HG02943 (cell line): ENCODE results near the gene EGFL6.

Source experiments
- ATAC-seq: cut with Tn5 transposase; IDR thresholded peaks from one replicate; pipeline ENCODE4 v1.9.1; 2021; ENCODE audit warnings: mild to moderate bottlenecking, low read depth, moderate library complexity; ENCODE audit not compliant: unreplicated experiment

EGFL6 gene

DNA sequence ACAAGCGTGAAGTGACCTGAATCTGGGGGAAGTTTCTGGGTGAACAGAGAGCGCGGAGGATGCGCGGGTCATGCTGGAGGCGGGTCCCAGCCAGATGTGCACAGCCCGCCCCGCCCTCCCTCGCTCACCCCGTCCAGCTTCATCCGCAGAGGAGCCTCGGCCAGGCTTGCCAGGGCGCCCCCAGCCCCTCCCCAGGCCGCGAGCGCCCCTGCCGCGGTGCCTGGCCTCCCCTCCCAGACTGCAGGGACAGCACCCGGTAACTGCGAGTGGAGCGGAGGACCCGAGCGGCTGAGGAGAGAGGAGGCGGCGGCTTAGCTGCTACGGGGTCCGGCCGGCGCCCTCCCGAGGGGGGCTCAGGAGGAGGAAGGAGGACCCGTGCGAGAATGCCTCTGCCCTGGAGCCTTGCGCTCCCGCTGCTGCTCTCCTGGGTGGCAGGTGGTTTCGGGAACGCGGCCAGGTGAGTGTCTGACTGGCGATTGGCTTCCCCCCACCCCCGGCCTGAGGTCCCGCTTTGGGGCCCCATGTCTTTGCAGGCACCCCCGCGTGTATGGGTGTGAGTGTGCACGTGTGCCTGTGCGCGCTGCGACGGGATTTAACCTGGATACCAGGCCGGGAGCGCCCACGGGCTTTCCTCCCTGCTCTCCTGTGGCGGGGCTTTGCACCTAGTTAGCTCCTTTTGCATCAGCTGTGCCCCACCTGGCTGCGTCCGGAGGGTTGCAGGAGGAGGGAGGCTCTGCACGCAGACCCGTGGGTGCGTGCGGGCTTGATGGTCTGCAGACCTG lies at the start of gene EGFL6:
EGFL6 (plus strand) TSS at position 123 of the 782 bp plus-strand sequence; CDS start at position 384, 261 bp downstream.
- no peak for ATAC-seq

DNA sequence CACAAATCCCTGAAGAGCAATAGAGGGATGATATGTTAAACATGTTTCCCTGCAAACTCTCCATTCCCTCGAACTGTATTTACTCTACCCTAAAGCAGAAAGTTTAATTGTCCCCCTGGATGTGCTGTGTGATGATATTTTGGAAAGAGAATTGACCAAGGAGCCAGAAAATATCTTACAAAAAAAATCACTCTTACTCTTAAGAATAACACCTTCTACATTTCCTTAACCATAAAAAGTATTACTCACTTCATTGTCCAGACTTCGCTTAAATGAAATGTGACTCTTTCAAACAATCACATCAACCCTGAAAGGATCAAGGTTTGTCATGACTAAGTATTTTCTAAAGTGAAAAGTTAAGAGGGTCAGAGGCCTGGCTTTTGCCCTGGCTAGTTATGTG lies 49.0 kb upstream of the EGFL6 start:
- ATAC-seq, result no peak

DNA sequence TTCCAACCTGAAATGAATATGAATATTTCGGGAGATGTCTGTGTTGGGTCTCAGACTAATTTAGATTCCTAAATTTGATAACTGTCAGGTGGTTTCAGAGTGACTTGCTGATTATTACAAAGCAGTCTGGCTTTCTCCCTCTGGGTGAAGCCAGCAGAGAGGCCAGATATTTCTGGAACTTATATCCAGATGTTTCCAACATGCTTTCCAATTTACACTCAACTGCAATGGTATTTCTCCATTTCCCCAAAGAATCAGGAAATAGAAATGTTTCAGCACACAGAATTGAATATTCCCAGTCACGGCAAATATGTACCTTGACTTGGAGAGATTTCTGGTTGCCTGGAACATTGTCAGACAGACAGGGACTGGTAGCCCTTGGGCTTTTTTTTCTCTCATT lies 48.5 kb upstream of the EGFL6 start:
- no peak for ATAC-seq

DNA sequence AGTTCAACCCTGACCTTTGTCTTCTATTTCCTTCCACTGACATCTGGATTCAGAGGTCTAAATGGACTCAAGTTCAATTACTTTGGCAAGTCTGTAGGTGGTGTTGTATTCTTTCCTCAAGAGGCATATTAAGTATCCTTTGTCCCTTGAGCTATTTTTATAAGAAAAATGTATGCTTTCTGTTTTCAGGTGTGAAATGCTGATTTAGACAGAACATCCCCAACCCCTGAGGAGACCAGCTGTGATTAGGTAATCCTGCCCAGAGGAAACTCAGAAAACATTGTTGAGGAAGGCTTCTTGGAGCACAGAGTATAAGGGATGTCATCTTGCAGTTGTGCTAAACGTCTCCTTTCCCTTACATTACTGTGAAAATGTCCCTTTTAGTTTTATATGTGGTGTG lies 46.6 kb upstream of the EGFL6 start:
- ATAC-seq, result no peak

DNA sequence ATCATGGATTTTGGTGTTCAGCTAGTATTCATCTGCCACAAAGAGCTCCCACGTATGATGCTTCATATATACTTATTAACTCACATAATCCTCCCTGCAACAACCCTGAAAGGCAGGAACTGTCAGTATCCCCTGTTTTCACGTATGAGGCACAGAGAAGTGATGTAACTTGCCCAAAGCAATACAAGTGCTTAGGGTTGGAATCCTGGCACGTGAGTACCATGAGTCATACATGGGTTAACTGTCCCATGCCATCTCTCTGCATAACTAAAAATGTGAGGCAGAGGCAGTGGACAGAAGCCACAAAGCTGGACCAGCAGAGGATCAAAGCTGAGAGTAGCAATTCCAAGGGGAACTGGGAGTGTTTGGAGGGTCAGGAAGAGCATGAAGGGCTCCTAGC lies 35.7 kb upstream of the EGFL6 start:
- no peak for ATAC-seq

- no peak for ATAC-seq
These were observed 33.8 kb upstream of the EGFL6 start for GRCh38 chrX:13535376-13536165.

- ATAC-seq, result no peak
These were observed 32.9 kb upstream of the EGFL6 start for GRCh38 chrX:13536551-13536950.

DNA sequence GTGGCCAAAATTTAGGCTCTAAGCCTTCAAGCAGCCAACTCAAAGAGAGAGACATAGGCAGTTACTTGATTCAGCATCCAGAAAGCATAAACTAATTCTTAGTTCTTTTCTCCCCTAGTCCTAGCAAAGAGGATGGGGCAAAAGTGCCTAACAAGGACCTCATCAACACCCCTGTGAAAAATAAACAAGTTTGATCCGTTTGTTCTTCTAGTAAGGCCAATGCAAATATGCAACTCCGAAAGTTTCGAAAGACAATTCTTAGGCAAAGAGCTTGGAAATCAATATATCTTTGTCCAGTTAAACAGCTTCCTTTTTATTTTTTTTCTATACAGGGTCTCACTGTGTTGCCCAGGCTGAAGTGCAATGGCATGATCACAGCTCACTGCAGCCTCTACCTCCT lies 31.0 kb upstream of the EGFL6 start:
- ATAC-seq, result no peak

DNA sequence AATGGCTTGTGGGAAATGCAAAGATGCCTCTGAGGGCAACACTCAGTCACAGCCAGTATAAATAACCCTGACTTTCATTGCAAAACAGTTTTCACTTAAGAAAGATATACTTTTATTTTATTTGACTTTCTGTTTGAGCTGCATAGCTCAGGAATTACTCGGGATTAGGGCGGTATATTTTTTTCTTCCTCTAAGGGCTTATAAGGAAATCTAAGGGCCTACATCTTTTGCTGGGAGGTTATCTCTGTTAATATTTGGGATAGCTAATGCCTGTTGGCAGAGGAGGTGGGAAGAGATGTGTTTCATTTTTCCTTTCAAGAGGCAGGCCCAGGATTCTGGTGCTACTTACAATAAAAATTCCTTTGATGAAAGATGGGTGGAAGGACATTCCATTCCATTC lies 28.8 kb upstream of the EGFL6 start:
- ATAC-seq, result no peak

GRCh38 chrX:13545726-13546125 lies 23.7 kb upstream of the EGFL6 start:
- ATAC-seq, result no peak

DNA sequence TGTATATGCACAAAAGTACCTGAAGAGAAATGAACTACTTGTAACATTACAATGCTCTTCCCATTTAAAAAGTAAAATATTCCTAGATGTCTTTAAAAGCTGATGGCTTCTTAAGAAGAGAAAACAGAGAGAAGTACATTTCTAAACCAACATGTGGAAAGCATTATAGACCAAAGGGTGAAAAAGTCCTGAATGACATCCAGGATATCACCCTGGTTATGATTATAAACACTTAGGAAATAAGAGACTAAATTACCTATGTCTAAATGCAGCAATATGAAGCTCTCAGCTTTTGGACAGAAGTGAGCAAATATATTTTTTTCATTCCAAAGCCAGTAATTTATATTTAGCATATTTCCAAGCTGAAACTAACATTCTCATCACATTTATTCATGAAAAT lies 21.7 kb upstream of the EGFL6 start:
- no peak for ATAC-seq

GRCh38 chrX:13550346-13550745 lies 19.1 kb upstream of the EGFL6 start:
- no peak for ATAC-seq

GRCh38 chrX:13551610-13552009 lies 17.8 kb upstream of the EGFL6 start:
- no peak for ATAC-seq

DNA sequence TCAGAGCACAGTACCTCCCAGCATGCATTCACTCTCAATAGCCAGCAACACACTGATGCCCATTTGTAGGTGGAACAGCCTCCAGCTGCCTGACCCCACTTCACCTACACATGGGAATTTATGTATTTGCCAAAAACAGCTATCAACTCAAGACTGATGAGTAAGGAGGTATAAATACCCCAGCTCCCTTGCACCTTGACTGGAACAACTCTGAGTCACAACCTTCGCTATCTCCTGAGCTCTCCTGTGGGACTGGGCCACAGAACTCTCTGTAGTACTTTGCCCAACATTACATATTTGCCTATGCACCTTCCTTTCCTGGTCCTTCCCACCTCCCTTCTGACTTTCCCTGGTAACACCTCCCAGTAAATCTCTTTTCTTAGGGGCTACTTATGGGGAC lies 16.5 kb upstream of the EGFL6 start:
- ATAC-seq, result no peak

GRCh38 chrX:13565511-13565910 lies 3.9 kb upstream of the EGFL6 start:
- no peak for ATAC-seq

DNA sequence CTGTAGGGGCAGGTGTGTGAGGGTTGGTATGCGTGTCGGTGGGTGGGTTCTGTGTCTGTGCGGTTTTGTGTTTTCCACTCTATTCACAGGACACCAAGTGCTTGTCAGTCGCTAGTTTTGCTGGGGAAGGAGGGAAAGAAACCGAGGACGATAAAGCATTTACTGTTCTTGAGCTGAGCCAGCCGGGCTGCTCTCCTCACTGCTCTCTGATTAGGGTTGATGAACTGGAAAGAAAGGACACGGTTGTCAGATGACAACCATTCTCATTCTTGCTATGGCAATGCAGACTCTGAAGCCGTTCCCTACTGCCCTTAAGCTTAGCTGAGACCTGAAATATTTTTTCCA lies 832 bp downstream of the EGFL6 start:
- ATAC-seq, result no peak

GRCh38 chrX:13571136-13571535 lies 1.7 kb downstream of the EGFL6 start:
- ATAC-seq, result no peak

DNA sequence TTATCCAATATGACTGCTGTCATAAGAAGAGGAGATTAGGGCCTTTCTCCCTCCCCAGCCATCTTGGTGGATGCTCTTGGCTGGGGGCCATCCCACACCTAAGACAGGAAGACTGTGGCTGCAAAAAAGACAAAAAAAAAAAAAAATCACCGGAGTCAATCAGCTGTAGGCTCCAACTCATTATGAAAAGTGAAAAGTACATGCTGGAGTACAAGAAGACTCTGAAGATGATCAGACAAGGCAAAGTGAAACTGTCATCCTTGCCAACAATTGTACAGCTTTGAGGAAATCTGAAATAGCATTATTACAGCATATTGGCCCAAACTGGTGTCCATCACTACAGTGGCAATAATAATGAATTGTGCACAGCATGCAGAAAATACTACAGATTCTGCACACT lies 5.2 kb downstream of the EGFL6 start:
- no peak for ATAC-seq

- no peak for ATAC-seq
These were observed 10.3 kb downstream of the EGFL6 start for GRCh38 chrX:13579661-13580060.

- ATAC-seq, result no peak
These were observed 12.2 kb downstream of the EGFL6 start for GRCh38 chrX:13581554-13581953.

- ATAC-seq, result no peak
These were observed 18.5 kb downstream of the EGFL6 start for GRCh38 chrX:13587786-13588477.
